ENCODE results near the gene SRC. TPM values are rescaled to one million over a fixed set of nuclear protein-coding genes. Genes with fewer than 3 reads are reported as not detected.

Gene SRC
- total and polyA plus RNA-seq, 2 donors (not counting 3 experiments of a cell fraction or from before 2014, with no cell fraction given), result 22.6 to 29.4 TPM

DNA sequence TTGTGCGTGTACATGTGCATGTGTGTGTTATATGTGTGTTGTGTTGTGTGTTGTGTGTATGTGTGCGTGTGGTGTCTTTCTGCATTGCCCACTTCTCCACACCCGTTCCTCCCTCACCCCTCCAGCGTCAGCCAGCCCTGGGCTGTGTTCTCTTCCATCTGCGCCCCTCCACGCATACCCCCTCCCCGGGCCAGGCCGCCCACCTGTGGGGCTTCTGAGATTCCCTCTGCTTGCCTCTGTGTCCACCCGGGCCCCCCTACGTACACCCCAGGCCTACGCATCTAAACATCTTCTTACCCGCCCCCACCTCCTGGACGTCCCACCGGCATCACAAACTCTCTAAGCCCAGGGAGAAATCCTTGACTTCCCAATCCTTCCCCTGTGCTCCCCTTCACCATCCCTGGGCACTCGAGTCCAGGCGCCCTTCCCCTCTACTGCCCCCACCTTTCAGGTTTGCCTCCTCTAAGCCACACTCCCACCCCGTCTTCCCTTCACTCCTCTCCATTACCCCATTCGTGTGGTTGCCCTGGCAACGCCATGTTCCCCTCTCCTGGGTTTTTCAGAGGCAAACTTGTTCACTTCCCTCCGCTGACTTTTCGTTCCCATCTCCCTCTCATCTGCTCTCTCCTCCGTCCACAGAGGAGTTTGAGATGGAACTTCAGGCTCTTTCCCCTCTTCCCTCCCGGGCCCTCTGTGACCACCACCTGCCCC is 93.4 kb downstream of the SRC start:
- dilution Hi-C loops (cut with MboI; ENCODE audit: extremely low pct_ligation_motif_present, low sequenced_read_pairs), result no loop called here
- no TSS peak for BruUV-seq (replicated peaks)
- Histone ChIP-seq H3K4me2 (ENCODE audit: insufficient read depth, low read length) (no peak overlapping the region), H4K20me1 (replicated peaks; ENCODE audit: control insufficient read depth, extremely low read depth, insufficient read depth, low read length) (no peaks in the 10 kb centered on the region), H3K27ac (ENCODE audit: insufficient read depth, low read depth, low read length) (no peak overlapping the region), H3K79me2 (ENCODE audit: control insufficient read depth, insufficient read depth, low read length) (no peaks in the 10 kb centered on the region), H3K9me1 (replicated peaks; ENCODE audit: control insufficient read depth, extremely low read depth, insufficient read depth, low read length) (no peaks in the 10 kb centered on the region), H3K4me3 (replicated peaks in 1 of 3; ENCODE audit: insufficient read depth in 1 of 3, low read depth in 1 of 3, low read length in 3 of 3) (no peak overlapping the region), H3K9ac (replicated peaks; ENCODE audit: extremely low read depth, insufficient read depth, low read length) (no peak overlapping the region), H3K27me3 (ENCODE audit: control insufficient read depth in 2 of 2, insufficient read depth in 2 of 2, low read length in 2 of 2) (peaks cover 0 to 2% of the 10 kb centered on the region in 2 experiments), H3K9me3 (replicated peaks; ENCODE audit: control insufficient read depth, insufficient read depth, low read length) (no peaks in the 10 kb centered on the region), H2AFZ (ENCODE audit: low read depth, low read length) (no peak overlapping the region), H3K36me3 (ENCODE audit: control insufficient read depth in 2 of 2, extremely low read depth in 1 of 2, insufficient read depth in 2 of 2, low read length in 2 of 2) (no peaks in the 10 kb centered on the region), H3K4me1 (ENCODE audit: control insufficient read depth, extremely low read depth, insufficient read depth, low read length) (no peaks in the 10 kb centered on the region)
- intact Hi-C loops (cut with micrococcal nuclease), result no loop called here
- TF ChIP-seq MYC (IDR thresholded peaks at IDR 0.05; ENCODE audit: low read depth, low read length), result no peak
- no peak for TF ChIP-seq POLR2A (IDR thresholded peaks at IDR 0.05; ENCODE audit: low read depth, low read length)
- no peak for TF ChIP-seq JUN (IDR thresholded peaks at IDR 0.05; ENCODE audit: borderline replicate concordance, insufficient read depth, insufficient read length, low read depth)
- no peak for TF ChIP-seq GATA2 (IDR thresholded peaks at IDR 0.05; ENCODE audit: insufficient read depth, insufficient read length, low read depth, low read length)
- no peak for TF ChIP-seq EZH2 (IDR thresholded peaks at IDR 0.05; ENCODE audit: borderline replicate concordance, low read depth, low read length, severe bottlenecking)
- no peak for TF ChIP-seq FOS (IDR thresholded peaks at IDR 0.05; ENCODE audit: borderline replicate concordance, insufficient read depth, low read length)
- no peak for TF ChIP-seq POLR2AphosphoS5 (IDR thresholded peaks at IDR 0.05; ENCODE audit: insufficient read depth, low read depth, low read length)
- TF ChIP-seq, protein P1, sequence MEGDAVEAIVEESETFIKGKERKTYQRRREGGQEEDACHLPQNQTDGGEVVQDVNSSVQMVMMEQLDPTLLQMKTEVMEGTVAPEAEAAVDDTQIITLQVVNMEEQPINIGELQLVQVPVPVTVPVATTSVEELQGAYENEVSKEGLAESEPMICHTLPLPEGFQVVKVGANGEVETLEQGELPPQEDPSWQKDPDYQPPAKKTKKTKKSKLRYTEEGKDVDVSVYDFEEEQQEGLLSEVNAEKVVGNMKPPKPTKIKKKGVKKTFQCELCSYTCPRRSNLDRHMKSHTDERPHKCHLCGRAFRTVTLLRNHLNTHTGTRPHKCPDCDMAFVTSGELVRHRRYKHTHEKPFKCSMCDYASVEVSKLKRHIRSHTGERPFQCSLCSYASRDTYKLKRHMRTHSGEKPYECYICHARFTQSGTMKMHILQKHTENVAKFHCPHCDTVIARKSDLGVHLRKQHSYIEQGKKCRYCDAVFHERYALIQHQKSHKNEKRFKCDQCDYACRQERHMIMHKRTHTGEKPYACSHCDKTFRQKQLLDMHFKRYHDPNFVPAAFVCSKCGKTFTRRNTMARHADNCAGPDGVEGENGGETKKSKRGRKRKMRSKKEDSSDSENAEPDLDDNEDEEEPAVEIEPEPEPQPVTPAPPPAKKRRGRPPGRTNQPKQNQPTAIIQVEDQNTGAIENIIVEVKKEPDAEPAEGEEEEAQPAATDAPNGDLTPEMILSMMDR (IDR thresholded peaks at IDR 0.05; ENCODE audit: extremely low read depth in 1 of 2, insufficient read depth in 1 of 2, low read depth in 1 of 2, low read length in 2 of 2), result no peak
- CTCF ChIA-PET, result no interaction called here
- no peak for DNase-seq (ENCODE audit: low read depth, low spot score)
- FAIRE-seq, result no peak
- POLR2A ChIA-PET, result no interaction called here

Measured in endothelial cell of umbilical vein (primary cell).